HG02623 (cell line): Measurements from ENCODE around the gene MIGA2.
"Not testable (repeated sequence)": the region's sequence is repeated elsewhere in the genome, so short reads cannot be mapped to it uniquely, and the experiment has no call there.

Experiments
- ATAC-seq: cut with Tn5 transposase; IDR thresholded peaks from one replicate; pipeline ENCODE4 v1.9.1; 2021; ENCODE audit warnings: moderate library complexity; ENCODE audit not compliant: unreplicated experiment

The MIGA2 gene, protein sequence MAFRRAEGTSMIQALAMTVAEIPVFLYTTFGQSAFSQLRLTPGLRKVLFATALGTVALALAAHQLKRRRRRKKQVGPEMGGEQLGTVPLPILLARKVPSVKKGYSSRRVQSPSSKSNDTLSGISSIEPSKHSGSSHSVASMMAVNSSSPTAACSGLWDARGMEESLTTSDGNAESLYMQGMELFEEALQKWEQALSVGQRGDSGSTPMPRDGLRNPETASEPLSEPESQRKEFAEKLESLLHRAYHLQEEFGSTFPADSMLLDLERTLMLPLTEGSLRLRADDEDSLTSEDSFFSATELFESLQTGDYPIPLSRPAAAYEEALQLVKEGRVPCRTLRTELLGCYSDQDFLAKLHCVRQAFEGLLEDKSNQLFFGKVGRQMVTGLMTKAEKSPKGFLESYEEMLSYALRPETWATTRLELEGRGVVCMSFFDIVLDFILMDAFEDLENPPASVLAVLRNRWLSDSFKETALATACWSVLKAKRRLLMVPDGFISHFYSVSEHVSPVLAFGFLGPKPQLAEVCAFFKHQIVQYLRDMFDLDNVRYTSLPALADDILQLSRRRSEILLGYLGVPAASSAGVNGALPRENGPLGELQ

DNA sequence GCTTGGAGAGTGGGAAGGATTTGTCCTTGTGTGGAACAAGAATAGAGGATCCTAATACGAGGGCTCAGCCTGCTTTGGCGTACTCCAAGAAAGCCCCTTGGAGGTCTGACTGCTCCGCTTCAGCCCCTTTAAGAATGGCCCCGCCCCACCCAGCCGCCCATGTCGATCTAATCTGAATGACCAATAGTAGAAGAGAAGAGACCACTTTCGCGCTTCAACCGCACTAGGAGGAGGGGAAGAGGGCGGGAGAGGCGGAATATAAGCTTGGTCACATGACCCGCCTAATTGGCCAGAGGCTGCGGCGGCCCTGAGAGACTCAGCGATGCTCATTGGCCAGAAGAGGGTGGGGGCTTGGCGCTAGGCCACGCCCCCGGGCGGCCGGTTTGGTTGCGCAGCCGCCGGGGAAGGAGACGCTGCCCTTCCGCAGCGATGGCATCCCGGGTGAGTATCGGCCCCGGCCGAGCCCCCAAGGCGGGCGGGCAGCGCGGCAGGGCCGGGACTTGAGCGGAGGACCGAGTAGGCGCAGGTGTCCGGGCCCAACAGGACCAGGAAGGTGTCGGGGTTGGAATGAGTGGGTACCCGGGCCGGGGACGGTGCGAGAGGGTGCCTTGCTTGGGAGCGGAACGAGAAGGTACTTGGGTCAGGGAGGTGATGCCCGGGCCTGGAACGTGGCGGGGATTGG lies at the start of gene MIGA2:
TSS of gene MIGA2 (plus strand) at position 386 of the 682 bp plus-strand sequence. CDS start 3,969 bp downstream, outside the sequence.
- ATAC-seq: peak; percentile 93

GRCh38 chr9:128986671-128987070 lies 49.8 kb upstream of the MIGA2 start:
- ATAC-seq: no peak

GRCh38 chr9:128987805-128988204 lies 48.6 kb upstream of the MIGA2 start:
- no peak for ATAC-seq

- ATAC-seq: no peak
Observed at GRCh38 chr9:128992995-128993394, 43.4 kb upstream of the MIGA2 start.

DNA sequence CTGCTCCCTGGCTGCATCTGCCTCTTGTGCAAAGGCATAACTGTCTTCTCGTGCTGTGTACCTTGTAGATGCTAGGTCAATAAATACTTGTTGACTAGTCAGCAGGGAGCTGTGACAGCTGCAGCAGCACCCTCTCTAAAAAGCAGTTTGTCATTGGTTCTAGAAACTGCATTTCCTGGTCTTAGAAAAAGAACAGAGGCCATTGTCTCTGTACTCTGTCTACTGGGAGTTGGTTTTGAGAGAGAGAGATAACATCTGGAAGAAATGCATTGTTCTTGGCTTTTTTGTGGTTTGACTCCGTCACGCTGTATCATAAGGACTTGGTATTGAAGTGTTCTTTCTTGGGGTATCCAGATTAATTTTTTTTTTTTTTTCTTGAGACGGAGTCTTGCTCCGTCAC lies 40.6 kb upstream of the MIGA2 start:
- no peak for ATAC-seq

DNA sequence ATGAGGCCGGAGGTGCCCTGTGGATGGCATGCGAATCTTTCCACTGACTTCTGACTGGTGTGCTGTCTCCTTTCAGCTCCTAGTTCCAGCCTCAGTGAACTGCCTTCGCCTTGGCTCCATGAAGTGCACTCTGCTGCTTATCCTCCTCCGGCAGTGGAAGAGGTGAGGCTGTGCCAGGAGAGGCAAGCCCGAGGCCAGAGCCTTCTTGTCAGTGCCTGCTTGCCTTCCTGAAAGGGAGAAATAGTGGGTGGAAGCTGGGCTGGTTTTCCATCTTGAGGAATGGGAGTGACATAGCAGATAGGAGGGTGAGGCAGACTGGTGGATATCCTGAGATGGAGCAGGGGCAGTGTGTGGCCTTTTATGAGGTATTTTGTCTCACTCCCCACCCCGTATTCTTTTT lies 38.0 kb upstream of the MIGA2 start:
- no peak for ATAC-seq

- no peak for ATAC-seq
Observed at GRCh38 chr9:128999581-129000206, 36.7 kb upstream of the MIGA2 start.

GRCh38 chr9:129001504-129002325 lies 34.7 kb upstream of the MIGA2 start:
- ATAC-seq: no peak

- ATAC-seq: no peak
Observed at GRCh38 chr9:129002992-129003391, 33.4 kb upstream of the MIGA2 start.

DNA sequence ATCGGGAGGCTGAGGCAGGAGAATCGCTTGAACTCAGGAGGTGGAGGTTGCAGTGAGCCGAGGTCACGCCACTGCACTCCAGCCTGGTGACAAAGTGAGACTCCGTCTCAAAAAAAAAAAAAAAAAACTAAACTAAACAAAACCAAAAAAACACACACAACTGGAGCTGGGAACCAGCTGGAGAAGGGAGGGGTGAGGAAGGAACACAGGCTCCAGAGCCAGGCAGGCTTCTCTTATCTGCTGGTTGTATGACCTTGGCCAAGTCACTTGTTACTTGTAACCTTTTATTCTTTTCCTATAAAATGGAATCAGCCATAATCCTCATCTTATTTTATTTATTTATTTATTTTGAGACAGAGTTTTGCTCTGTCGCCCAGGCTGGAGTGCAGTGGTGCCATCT lies 32.3 kb upstream of the MIGA2 start:
- ATAC-seq: not testable (repeated sequence)

GRCh38 chr9:129005336-129005997 lies 31.0 kb upstream of the MIGA2 start:
- no peak for ATAC-seq

GRCh38 chr9:129006328-129007034 lies 29.9 kb upstream of the MIGA2 start:
- ATAC-seq: no peak

- no peak for ATAC-seq
Observed at GRCh38 chr9:129007035-129007765, 29.2 kb upstream of the MIGA2 start.

DNA sequence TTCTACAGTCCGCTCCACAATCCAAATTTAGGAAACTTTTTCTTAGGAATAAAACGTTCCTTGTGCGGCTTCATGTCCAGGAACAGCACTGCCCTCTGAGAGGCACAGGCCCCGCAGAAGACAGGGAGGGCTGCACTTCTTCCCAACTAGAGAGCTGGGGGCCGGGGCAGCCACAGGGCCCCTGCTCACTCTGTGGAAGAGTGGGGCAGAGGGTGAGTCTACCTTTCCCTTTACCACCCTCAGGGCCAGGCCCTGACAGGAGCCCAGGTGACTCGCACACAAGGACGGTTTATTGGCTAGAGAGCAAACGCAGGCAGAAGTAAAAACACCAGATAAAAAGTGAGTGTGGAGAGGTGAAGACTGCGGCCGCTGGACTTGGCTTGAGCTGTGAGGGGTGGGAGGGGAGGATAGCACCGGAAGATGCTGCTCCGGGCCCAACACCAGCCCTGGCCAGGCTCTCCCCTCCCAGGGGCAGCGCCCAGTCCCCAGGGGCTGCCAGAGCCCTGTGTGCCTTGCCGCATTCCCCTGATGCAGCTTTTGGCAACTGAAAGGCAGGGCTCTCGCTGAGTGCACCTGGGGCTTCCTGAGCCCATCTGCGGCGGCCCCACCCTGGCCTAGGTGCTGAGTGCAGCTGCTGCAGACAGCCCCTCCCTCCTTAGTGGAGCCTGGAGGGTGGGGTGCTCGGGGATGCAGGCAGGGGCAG lies 28.5 kb upstream of the MIGA2 start:
- no peak for ATAC-seq

DNA sequence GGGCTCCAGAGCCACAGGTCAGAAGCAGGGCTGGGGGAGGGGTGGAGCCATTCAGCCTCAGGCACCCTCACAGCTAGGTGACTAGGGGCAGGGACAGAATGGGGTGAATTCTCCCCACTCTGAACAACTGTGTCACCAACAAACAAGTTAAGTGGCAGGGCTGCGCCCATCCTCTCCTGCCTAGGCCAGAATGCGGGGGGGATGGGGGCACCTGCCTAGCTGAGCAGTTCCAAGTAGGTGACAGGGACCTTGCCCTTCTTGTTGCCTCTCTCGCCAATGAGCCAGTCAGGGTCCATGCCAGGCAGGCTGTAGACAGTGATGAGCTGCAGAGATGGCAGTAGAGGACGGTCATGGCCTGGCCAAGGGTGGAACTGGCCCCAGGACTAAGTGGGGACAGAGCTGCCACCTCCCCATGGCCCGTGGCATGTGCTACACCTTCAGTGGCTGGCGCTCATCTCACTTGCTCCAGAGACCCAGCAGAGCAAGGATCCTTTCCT lies 27.9 kb upstream of the MIGA2 start:
- ATAC-seq: no peak

- ATAC-seq: no peak
Observed at GRCh38 chr9:129008986-129009583, 27.3 kb upstream of the MIGA2 start.

- ATAC-seq: no peak
Observed at GRCh38 chr9:129009584-129010141, 26.8 kb upstream of the MIGA2 start.
